Measurements from ENCODE around the gene TADA2B.

The TADA2B gene

DNA sequence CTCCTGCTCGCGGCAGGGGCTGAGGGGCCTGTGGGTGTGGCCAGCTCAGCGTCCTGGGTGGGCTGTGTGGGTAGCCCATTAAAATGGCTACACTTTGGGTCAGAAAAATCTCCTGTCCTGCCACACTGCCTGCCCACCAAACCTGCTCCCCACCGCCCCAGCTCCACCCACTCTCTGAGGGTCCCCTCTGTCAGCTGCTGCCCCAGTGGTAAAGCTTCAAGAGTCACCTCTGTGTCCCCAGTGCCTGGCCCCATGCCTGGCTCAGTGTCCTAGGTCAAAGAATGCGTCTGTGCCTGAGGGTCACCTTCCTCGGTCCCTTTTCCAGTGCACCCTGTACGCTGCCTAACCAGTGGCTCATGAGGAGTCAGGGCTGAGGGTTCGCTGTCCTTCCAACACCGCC, 24.9 kb upstream of the TADA2B start:
- no peak for DNase-seq

DNA sequence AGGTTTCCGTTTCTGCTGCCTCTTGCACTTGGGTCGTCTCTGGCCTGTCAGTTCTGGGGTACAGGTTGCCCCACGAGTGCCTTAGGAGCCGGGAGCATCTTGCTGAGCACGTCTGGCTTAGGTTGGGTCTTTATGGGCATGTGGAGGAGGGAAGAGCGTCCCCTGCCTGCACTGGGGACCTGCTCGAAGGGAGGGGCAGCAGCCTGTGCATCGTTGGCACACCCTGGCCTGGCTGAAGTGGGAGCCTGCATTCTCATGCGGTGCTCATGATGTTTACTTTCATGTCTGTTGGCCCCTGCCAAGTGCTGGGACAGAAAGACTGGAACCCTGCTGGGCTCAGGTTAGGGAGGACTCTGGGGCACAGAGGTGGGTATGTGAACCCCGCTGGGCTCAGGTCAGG, 23.8 kb upstream of the TADA2B start:
- no peak for DNase-seq

DNA sequence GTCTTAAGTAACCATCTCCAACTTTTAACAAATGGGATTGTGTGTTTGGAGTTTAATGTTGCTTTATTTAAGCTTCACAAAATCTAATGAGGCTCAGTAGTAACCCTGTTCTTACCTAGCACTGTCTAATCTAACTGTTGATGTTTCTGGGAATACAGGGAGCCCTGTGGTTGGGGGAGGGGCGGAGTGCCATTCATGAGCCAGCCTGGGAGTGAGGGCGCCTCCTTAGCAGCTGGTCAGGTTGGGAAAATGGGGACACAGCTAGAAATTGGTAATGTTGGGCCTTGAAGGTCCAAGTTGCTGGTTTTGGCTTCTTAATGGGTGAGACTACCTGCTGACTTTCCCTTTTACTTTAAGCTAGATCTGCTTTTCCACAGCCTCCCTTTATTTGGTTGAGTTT, 22.9 kb upstream of the TADA2B start:
- no peak for DNase-seq

DNA sequence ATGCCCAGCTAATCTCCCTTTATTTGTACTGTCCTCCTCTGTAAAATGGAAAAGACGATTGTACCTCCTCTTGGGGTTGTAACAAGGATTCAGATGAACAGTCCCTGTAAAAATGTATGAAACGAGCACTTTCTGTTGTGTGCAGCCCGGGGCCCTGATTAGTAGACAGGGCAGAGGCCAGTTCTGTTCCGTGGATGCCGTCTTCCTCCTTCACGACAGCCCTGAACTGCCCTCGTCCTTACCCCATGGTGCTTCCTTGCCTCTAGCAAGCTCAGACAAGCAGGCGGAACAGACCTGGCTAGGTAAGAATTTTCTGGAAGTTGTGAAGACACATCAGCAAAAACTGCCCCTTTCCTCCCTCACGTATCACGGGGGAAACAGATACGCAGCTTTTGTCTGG, 22.3 kb upstream of the TADA2B start:
- DNase-seq: no peak

DNA sequence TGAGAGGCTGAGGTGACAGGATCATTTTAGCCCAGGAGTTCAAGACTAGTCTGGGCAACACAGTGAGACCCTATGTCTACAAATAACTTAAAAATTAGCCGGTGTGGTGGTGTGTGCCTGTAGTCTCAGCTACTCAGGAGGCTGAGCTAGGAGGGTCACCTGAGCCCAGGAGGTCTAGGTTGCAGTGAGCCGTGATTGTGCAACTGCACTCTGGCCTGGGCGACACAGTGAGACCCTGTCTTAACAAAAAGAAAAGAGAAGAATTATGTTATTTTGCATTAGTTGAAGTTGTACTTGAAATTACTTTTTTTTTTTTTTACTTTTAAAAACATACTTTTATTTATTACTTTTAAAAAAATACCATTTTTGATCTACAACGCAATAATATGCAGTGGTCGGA, 21.8 kb upstream of the TADA2B start:
- DNase-seq: no peak

DNA sequence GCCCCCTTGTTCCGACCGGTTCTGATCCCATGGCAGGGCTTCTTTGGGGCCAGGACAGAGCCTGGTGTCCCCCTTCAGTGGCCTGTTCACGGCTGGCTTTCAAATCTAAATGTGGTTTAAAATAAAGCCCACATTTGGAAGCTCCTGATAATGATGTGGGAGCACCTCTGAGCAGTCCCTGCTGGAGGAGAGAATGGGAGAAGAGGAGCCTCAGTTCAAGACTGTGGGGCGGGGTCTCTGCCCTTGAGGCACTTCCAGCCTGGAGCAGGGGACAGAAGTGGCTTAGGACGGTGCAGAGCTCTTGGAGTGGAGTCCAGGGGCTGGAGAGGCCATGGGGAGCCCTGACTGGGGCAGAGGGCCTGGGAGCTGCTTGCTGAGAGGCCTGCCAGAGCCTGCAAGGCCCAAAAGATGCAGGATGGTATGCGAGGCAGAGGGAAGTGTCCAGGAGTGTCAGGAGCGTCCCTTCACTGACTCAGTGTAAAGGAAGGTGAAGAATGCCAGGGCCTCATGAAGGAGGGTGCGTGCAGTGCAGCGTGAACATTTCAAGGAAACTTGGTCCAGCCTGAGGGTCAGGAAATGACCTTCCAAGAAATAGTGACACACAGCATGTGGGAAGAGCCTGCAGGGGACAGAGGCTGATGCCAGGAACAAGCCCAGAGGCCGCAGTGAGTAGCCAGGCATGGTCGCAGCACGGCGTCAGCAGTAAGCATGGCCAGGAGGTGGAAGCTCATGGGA, 21.1 kb upstream of the TADA2B start:
- no peak for DNase-seq

DNA sequence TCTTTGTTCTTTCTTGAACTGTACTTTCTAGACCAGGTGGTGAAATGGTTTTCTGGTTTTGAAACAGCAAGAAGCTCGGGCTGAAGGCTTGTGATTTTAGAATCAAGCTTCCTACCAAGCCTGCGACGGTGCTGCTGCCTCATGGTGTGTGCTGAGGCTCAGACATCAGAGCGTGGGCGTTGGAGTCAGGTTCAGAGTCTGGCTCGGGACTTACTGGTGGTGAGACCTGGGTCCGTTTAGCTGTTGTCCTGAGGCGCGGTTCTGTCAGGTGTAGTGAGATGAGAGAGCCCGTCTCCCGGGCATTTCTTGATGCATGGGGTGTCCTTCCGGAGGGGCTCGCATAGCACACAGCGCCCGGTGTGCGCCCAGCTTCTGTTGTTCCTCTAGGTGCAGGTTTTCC, 19.7 kb upstream of the TADA2B start:
- DNase-seq: no peak

DNA sequence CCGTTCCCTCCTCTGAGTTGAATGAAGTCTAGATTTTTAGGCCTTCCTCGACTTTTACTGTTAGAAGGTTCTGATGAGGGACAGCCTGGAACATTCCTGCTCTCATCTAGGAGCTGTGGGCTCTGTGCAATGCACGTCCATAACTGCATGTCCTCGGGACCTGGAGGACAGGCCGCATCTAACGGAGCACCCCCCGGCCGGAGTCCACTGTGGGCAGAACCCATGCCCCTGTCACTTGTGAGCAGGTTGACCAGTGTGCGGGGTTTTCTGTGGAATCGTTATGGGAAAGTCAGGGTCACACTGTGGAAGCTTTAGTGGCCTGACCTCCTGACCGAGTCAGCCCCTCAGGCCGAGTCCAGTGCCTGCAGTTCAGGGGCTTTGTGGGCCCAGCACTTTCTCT, 19.3 kb upstream of the TADA2B start:
- no peak for DNase-seq

DNA sequence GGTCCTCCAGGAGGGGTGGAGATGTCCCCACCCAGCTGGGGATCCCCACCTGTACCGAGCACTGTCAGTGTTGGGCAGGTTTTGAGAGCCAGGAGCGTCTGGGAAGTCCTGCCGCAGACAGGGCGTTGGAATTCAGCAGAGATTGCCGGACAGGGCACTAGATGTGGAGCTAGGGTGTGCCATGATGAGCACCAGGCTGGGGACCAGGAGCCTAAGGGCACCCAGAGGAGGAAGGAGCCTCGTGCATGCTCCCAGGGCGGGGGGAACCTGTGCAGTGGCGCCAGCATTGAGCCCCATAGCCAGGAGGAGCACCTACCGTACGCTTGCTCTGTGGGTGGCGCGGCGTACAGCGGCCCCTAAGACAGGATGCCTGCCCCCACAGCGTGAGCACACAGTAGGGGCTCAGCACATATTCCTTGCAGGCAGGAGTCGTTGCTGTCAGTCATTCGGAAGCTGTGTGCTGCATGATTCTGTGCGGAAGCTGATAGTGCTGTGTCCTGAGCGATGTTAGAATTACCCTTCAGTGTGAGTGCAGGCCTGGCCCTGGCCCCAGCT, 18.8 kb upstream of the TADA2B start:
- DNase-seq: no peak

DNA sequence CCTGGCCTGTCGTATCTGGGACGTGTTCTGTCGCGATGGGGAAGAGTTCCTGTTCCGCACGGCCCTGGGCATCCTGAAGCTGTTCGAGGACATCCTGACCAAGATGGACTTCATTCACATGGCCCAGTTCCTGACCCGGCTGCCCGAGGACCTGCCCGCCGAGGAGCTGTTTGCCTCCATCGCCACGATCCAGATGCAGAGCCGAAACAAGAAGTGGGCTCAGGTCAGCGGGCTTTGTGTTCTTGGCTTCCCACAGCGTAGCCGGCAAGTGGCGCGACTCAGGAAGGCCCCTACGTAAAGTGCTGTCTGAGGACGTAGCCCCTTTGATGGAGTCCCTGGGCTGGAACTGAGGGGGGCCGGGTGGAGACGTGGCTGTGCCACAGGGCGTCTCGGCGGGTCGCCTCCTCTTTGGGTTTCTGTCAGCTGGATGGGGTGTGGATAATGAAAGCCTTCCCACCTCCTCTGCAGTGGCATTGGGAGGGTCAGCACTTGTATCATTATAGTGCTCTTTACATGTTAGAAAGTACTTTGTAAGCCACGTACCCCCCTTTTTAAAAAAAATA, 18.1 kb upstream of the TADA2B start:
- DNase-seq: no peak

DNA sequence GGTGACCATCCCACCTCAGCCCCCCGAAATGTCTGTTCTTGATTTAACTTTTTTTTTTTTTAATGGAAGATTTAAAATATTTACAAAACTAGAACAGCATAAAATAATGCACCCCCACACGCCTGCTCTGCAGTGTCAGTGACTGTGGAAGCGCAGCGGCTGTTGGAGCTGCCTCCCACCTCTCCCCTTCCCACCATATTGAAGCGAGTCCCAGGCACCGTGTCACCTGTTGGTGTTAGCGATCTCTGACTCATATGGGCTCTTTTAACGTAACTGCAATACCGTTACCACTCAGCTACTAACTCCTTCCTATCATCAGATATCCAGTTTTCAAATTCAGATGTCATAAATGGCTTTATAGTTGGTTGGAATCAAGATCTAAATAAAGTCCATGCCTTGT, 17.1 kb upstream of the TADA2B start:
- no peak for DNase-seq

DNA sequence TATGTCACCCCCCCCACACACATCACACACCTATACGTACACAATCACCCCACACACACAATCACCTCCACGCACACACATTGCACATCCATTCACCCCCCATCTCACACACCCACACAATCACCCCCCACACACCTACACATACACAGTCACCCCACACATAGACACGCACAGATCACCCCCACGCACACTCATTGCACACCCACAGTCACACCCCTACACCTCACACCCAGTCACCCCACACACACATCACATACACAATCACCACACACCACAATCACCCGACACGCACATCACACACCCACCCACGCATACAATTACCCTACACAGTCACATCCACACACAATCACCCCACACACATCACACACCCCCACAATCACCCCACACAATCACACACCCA, 15.9 kb upstream of the TADA2B start:
- no peak for DNase-seq

DNA sequence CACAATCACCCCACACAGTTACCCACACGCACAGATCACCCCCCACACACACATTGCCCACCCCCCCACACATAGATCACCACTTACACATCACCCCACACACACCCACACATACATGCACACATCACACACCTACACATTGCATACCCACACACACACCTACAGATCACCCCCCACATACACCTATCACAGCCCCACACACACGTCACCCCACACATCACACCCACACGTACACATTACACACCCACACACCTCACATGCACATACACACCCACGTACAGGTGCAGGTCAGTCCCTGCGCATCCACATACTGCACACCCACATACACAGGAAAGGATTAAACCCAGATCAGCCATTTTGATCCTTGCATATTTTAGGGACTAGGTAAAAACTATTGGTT, 15.3 kb upstream of the TADA2B start:
- no peak for DNase-seq

DNA sequence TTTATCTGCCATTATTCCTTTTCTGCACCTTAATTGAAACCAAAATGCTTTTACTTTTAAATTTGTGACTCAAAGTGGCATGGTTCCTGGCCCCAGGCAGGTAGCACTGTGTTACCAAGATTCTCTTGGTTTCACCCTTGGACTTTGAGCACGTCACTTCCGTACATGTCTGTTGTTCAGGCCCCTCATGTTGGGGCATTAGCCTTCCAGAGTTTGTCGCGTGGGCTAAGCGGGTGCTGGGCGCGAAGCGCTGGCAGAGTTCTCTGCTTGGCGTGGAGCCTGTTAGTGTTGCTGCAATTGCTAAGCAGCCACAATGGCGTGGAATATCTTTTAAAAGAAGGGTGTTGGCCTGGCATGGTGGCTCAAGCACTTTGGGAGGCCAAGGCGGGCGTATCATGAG, 14.0 kb upstream of the TADA2B start:
- no peak for DNase-seq

DNA sequence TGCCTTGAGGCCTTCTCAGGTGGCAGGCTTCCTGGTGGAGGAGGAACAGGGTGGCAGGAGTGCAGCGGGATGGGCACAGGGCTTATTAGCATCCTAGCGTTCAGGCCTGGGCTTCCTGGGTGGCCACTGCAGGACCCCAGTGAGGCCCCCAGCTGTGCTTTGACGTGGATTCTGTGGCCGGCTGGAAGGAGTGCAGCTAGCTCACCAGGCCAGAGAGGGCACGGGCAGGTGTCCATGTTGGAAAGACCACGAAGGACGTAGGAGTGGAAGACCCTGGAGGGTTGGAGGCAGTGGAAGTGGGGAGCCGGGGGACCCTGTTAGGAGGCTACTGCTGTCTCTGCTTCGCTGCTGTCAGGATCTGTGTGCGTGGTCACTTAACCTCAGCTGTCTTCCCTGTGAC, 13.3 kb upstream of the TADA2B start:
- DNase-seq: no peak

DNA sequence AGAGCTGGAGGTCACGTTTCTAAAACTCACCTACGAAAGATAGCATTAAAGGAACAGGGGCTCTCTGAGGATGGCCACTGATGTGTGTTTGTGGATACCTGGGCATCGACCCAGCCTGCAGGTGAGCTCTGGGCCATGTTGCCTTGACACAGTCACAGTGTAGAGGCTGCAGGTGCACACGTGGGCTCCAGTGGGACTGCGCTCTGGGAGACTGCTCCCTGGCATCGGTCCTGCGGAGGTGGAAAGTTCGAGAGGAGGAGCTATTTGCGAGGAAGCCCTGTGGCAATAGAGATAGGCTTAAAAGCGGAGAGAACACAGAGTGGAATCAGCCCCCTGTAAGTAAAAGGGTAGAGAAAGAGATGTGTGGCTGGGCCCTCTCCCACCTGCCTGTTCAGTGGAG, 12.3 kb upstream of the TADA2B start:
- DNase-seq: no peak

DNA sequence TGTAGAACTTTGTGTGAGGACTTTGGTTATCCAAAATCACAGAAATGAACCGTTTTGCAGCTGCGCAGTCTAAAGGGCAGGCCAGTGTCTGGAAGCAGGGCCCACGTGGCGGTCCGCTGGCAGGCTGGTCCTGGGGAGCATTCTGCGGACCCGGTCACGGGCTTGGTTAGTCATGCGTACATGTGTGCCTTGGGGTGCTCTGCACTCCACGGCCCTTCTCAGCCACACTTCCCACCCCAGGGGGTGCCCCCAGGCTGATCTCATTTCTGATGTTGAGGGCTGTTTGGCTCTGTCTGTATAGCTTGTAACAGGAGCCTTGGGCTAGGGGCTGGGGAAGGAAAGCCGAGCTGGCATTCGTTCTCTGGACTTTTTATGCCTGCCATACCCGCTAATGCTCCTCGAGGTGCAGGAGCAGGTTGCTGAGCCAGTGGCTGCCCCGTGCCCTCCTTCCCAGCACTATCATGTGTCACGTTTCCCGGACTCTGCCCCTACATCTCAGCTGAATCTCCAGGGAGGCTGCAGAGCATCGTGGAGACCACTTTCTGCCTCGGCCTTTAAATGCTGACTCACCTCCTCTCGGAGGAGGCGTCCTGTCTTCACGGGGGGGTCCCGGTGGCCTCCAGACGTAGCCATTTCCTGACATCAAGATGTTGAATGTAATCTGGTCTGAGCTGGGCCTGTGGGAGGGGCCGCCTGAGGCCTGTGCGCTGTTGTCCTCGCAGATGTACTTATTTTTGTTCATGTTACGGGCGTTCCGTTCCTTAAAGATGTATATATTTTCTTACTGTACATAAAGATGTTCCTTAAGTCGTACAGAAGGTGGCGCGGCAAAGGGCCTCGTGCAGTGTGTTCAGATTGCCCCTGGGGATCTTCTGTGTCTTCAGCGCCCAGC, 11.4 kb upstream of the TADA2B start:
- no peak for DNase-seq

DNA sequence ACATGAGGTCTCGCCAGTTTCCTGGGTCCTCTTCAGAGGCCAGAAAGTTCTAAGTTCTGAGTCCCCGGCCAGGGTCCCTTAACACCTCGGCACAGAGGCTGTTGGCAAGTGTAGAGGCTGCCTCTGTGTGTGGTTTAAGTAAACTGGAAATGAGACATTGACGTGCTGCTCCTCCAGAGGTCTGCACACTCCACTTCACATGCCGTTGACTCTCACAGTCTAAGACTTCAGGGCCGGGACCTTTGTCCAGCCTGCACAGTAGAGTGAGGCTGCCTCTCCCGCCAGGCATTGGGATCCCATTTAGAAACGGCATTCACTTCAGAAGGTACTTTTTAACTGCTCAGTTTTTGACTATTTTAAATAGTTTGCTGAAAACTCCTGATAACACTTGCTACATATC, 10.6 kb upstream of the TADA2B start:
- DNase-seq: no peak

DNA sequence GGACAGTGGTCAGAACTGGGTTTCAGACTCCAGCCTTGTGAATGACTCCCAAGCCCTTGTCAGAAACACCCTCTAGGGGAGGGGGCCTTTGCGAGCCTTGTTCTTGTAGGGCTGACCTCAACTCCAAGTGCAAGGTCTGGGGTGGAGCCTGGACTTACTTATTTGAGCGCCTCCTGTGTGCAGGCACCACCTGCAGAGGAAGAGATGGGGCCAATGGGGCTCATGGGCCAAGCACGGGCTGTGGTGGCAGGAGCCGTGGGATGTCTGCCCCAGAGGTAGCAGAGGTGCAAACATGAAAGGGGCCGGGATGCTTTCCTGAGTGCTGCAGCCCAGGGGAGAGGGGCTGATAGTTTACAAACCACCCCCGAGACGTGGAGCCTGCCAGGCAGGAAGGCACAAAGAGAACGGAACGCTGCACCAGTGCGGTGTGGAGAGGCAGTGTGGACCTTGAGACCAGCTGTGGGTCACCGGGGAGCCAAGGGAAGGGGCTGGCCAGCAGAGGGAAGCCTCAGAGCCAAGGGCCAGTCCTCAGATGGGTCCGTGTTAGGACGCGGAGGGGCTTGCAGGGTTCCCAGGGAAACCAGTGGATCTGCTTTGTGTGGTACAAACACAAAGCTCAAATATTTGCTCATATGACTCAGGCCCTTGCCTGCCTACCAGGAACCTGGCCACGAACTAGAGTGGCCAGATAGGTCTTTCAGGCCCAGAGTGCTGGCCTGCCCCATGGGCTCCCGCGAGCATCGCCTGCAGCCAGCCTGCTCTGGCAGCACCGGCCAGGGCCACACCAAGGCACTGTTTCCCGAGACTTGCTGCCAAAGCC, 8.7 kb upstream of the TADA2B start:
- no peak for DNase-seq

DNA sequence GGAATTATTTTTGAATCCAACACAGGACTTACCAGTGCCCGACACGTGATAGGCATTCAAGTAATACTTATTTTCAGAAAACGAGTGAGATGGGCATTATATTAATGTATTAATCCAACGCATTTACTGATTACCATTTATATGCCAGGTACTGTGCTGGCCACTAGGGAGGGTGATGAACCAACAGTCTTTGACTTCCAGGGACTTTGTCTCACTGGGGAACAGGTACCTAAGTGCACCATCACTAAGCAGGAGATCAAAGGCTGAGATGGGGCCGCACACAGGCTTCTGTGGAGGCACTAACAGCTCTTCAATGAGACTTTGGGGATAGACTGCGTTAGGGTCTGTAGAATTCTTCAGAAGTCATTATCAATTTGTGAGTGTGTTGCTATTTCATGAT, 5.7 kb upstream of the TADA2B start:
- DNase-seq: no peak

DNA sequence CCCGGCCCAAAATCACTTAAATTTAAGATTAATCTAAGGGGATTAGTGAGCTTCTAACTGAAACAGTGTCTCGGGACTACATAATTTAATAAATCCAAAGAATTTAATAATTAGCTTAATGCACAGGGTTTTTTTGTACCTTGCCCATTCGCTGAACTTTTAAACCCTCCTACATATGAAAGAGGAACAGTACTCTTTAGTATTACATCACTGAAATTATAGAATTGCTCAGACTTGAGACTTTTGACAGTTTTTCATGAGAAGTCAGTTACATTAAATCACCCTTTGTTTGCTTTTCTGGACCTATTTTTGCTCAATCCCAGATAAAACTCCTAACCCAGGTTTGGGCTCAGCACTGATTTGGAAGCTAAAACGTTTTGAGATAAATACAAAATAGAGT, 2.4 kb upstream of the TADA2B start:
- no peak for DNase-seq

DNA sequence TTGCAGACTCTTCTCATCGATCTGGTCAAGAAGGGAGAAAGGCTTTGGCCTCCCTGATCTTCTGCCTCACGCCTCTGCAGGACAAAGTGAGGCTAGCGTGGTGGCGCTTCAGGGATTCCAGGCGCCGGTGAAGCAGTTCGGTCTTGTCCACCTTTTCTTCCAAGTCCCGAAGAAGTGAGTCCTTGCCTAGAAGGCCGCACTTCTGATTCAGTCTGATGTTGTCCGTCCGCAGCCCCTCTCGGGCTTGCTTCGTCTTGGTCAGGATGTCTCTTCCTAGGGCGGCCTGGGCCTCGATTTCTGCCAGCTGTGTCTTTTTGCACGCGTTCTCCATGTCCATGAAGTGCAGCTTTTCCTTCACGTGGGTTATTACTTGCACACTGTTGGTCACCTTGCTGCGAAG, 1.9 kb upstream of the TADA2B start:
- DNase-seq: no peak

All from eye (tissue), 1 donor.